Ecto neural progenitor cell (in vitro differentiated cells): ENCODE measurements around the gene BMP4.

Experiments used
- DNase-seq: peaks from one replicate; pipeline ENCODE4 v3.0.0-alpha.2; 2018; ENCODE audit warnings: low spot score

The BMP4 gene

DNA sequence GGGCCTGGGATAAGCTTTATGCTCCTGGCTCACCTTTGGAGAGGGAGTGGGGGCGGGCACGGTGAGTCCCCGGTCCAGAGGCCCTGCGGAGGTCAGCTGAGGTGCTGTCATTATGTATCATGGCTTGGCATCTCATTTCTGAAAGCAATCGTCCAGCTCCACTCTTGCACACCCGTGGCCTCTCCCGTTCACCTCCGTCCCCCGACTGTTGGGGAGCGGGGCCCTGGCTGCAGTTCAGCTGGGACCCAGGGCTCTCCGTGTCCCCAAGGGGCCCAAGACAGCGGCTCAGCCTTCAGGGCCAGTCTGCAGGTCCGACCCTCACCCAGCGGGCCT, 10.6 kb downstream of the BMP4 start:
- DNase-seq = peak; percentile 50

DNA sequence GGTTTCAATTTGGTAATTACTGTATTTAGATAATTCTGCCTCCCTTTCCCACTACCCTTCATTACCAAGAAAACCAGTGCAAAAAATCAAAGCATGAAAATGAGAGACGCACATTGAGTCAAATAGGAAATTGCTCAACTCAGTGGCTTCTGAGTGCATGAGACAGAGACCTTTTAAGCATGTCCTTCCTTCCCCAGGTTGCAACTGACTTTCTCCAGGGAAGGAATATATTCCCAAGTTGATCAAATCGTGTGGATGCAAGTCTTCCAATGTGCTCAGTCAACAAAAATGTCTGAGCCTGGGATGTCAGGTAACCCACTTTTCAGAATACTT, 12.9 kb downstream of the BMP4 start:
- DNase-seq = no peak

DNA sequence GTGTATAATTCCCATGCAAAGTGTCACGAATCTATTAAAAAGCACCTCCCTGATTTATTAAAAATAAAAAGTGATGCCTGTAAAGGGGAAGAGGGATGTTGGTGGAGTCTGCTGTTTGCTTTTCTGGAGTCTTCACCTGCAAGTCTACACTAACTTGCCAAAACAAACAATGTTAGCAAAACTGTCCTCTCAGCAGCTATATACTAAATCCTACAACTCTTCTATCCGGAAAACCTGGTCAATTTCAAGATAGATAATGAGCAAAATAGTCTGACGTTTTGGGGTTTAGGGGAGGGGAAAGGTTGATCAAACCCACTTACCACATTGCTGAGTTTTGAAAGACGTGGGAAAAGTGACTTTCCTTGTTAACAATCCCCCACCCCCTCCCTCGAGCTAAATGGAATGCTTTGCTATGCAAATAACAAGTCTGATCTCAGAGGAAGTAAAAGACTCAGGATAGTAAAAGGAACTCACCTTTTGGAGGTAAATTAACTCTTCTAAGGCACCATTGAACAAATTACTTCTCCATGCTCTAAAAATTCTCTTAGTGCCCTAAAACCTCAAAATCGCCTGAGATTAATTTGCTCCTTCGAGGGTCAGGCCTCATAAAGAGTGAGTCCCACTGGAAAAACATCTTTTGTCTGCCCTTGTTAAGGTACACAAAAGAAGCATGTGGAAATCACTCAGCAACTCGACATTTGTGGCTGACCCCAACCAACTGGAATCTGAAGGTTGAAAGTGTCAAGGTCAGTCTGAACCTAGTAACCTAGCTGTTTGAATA, 13.5 kb downstream of the BMP4 start:
- DNase-seq = no peak

DNA sequence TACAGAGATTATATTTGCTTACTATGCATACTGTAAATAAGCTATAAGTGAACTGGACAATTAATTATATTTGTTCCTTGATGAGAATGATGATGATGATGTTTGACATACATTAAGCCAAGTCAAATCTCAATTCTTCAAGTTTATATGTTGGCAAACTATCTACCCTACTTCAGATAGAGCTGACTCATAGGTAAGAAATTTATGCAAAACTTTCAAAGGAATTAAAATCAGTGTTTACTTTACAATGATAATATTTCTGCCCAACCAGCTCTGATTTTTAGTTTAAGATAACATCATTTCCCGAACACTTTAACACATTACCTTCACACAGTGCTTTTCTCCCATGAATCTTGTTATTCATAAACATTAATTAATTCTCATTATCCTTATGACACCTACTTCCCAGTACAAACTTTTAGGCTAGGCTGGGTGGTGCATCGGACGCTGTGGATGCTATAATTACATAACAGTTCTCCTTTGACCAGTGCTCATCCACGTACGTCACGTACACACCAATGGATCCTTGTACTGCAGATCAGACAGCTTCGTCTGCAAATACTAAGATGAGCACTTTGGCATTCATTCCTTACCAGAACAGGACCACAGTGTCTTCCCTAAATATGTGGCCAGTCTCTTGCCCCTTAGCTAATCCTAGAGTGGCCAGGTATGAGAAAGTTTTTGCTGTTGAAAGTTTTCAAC, 18.3 kb downstream of the BMP4 start:
- DNase-seq = no peak

DNA sequence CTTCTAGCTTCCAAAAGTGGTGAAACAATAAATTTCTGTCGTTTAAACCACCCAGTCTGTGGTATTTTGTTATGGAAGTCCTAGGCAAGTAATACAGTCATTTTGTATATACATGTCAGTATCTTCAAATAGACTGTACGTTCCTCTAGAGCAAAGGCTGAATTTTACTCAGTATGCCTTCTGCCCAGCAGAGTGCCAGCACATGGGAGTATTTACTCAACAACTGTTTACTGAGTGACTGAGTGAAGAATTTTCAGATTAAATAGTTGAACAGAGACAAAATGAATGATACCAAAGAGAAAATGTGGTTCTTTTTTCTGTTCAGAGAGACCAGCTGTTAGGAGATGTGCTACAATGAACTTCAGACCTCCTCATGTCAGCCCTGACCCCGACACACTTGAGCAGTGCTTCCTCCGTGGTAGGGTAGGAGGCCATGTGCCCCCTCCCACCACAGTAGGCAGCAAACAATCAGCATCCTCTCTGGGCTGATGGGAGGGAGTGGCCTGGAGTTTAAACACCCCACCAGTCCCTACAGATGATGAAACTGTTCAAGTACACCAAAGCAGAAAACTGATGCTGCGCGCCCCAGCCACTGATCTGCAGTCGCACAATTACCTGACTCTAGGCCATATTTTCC, 21.7 kb downstream of the BMP4 start:
- no peak for DNase-seq

DNA sequence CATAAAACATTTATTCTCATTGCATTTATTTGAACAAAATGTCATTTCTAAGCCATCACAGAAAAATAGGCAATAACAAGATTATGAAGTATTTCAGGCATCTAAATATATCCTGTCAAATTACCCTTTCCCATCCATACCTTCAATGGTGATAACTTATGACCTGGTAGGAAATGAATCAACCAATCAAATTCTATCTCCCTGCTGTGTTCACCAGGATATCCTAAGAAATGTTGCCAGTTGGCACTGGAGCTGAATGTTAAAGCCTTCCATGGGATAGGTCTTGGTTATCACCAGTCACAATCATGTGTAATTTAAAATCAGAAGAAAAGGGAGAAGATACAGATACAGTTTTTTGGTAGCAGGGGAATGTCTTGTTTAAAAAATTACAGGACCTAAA, 23.7 kb downstream of the BMP4 start:
- DNase-seq = no peak

DNA sequence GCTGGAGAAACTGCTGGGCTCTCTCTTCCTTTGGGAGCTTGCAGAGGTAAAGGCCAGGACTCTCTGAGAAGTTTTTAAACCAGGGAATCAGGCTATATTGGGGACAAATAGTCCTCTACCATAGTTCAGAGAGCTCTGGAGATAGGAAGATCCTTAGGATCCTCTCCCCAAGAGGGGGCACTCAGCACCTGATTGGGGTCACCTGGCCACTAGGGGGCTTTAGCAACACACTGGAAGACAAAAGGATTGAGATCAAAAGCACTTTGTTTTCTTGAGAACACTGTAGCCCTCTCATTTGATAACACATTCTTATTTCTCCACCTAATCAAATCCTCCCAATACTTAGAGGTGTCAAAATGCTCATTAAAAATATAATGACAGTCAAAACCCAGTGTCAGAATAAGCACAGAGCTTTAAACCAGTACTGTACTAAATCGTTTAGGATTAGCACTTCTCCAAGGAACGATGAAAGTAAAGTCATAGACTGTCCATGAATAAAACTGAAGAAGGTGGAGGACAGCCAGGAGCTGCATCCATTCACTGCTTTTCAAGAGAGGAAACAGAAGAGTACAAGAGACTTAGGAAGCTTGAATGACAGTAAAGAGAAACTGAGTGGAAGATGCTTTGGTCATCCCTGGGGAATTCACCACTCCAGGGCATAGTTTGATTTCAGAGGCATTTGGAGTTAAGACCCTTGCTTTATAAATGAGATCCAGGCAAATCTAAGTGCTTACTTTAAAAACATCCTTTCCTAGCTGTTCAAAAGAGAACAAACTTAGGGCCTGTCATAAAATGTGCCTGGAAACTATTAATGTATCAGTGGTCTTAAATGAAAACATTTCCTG, 26.5 kb downstream of the BMP4 start:
- no peak for DNase-seq

DNA sequence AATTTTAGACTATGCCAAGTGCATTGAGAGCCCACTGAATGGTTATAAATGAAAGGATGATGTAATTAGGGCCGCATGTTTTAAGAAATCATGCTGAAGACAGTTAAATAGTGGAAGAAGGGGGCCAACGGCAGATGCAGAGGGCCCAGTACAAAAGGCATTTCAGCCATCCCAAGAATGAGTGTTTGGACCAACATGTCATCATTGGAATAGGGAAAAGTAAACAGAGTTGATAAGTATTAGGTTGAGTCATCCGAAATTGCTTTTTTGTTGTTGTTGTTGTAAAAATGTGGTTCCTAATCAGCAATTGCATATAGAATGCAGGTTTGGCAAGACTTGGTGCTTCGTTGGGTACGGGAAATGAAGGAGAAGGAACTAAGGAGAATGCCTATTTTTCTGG, 29.5 kb downstream of the BMP4 start:
- no peak for DNase-seq

DNA sequence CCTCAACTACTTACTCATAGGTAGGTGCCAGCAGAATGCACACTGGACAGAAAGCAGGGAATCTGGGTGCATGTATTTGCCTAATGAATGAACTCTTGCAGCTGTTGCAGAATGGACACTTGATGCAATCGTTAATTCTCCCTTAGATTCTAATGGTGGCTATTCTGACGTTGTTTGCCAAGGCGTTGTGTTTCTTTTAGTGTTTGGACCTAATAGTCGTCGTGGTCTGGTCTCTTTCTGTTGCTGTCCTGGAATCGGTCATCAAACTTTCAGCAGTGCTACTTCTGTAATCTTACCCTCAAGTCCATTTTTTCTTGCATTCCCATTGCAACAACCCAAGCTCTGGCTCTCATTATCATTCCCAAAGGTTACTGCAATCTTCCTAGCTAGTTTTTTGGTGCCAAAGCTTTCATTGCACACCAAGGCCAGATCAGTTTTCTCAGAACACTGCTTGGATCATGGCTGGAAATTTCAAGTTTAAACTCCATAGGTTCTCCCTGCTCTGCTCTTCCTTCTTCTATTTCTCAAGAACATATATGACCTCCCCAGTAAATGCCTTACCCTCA, 31.3 kb downstream of the BMP4 start:
- no peak for DNase-seq

DNA sequence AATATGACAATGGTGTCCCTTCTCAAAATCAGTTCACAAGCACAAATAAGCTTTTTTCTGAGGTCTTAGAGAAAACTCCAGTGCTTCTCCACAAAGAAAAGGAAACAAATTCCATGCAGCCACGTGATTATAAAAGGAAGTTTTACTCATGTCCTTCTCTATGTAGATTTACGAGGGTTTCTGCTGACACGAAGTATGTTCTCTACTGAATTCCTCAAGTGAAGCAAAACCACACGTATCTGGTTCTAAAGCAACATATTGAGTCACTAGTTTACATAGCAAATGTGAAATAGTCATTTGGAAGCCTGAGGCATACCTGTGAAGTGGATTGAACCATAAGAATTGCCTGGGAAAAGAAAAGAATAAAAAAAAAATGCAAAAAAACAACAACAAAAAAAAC, 31.9 kb downstream of the BMP4 start:
- DNase-seq = no peak

DNA sequence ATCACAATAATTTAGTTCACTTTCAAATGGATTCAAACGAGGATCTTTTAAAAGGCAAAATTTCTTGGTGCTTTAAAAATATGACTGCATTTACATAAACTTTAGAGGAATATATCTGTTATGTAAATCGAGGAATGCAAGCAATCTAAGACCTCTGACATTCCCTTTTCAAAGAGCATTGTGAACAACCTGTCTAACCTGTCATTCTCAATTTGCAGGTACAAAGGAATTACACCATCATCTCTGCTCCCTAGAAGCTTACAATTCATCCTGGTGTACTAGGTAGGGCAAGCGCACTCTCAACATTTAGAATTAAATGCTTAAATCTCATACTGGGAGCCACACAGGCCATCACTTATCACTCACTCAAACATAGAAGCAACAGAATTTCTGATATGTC, 35.6 kb downstream of the BMP4 start:
- DNase-seq = no peak

DNA sequence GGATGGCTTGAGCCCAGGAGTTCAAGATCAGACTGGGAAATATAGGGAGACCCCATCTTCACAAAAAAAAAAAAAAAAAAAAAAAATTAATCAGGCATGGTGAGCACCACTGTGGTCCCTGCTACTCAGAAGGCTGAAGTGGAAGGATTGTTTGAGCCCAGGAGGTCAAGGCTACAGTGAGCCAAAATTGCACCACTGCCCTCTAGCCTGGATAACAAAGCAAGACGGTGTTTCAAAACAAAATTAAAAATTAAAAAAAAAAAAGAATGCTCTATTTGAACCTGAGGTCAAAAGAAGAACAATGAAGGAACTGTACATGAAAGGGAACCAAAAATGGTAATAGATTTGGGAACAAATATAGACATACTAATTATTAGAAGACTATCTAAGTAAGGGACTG, 40.4 kb downstream of the BMP4 start:
- no peak for DNase-seq

DNA sequence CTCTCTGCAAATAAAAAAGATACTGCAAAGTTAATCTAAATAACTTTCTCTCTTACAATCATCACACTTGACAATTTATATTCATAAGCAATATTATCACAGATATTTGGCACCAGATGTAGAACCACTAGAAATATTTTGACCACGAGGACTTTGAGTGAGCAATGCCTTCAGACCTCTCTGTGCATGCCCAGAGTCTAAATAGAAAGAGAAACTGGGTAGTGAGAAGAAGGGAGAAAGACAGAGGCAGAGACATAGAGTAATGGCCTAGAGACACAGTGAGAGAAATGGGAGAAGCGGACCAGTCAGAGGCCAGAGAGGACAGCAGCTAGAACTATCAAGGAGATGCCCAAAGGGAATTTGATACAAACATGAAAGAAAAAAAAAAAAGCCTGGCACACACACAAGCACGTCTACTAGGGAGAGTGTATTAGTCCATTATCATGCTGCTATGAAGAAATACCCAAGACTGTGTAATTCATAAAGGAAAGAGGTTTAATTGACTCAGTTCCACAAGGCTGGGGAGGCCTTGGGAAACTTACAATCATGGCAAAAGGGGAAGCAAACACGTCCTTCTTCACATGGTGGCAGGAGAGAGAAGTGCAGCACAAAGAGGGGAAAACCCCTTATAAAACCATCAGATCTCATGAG, 41.1 kb downstream of the BMP4 start:
- no peak for DNase-seq

DNA sequence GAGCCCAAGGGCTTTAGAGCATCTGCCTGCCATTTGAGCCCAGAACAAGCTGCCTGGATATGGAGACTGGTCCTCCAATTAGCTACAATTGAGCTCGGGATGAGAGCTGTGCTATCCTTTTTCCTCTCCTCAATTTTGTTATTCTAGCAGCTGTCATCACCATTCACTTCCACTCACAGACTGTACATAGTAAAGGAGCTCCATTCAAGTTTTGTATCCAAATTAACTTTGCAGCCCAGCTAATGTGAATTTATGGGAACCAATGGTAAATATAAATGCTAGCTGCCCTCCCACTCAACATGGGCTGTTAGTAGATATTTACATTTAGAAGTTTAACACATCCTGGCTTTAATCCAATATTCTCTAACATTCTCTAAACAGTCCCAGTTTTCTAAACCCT, 44.6 kb downstream of the BMP4 start:
- no peak for DNase-seq

DNA sequence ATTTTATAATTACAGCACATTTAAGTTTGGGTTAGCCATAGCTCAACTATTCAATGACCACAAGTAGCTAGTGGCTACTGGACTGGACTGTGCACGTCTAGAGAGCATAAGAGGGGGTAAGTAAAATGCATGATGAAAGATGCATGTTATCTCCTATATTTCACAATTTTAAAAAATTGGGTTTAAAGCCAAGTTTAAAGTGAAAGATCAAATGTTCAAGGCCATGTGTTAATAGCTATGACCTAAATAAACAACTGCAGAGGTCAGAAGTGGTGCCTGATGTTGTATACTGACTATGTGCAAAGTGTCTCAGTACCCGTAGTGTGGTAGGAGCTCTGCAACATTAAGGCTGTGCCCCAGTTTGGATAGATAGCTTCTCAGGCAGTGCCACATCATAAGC, 48.2 kb downstream of the BMP4 start:
- no peak for DNase-seq

DNA sequence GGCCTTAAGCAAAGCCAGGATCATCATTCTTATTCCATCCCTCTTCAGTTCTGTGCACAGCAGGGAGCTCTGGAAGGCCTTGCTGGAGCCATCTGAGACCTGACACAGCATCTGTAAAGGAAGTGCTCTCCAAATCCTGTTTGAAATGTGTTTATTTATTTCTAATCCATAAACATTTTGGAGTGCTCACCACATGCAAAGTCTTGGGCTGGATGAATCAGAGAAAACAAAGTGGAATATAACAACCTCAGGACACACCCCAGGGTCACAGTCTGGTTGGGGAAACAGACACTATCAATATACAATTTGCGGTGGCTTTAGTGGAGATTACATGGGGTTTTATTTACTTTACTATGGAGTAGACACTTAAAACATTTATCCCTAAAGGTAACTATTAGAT, 54.3 kb downstream of the BMP4 start:
- DNase-seq = no peak

DNA sequence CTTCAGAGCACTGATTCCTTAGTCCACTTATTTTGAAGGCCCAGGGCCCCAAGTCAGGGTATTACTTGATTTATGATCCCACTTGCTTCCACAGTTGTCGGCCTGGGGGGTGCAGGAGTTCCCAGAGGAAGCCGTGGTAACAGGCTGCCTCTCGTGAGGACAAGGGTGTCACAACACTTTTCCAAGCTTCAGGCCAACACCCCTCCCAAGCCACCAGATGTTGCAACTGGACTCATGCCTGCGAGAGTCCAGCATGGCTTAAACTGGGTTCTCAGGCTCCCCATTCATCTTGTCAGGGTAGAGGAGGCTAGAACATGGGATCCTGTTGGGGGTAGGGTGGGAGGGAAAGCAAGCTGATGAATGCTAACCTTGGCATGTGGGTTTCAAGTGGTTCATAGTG, 56.1 kb downstream of the BMP4 start:
- DNase-seq = no peak
